ENCODE data around the gene MZF1.
A peak's percentile ranks its signal among the peaks of the same experiment; 100 is the strongest.

The MZF1 gene

GRCh38 chr19:58555920-58556621, 17.1 kb downstream of the MZF1 start:
- in situ Hi-C loops (cut with HindIII; ENCODE audit: low pct_ligation_motif_present, low sequenced_read_pairs) = no loop called here
- Histone ChIP-seq H3K36me3 (replicated peaks) (peaks cover 34% of the 10 kb centered on the region), H3K27ac (no peak overlapping the region), H3K4me3 (ENCODE audit: low read depth, low read length) (peak overlapping the region; percentile 12), H3K27me3 (replicated peaks) (no peaks in the 10 kb centered on the region)
- TF ChIP-seq CTCF (IDR thresholded peaks at IDR 0.05; ENCODE audit: low read depth, low read length, missing control alignments) = no peak
- no peak for DNase-seq

- Histone ChIP-seq H3K27ac (peak overlapping the region; percentile 81), H3K36me3 (replicated peaks) (peaks cover 41% of the 10 kb centered on the region), H3K27me3 (replicated peaks) (no peaks in the 10 kb centered on the region), H3K4me3 (ENCODE audit: low read depth, low read length) (peak overlapping the region; percentile 82)
- TF ChIP-seq CTCF (IDR thresholded peaks at IDR 0.05; ENCODE audit: low read depth, low read length, missing control alignments) = no peak
- in situ Hi-C loops (cut with HindIII; ENCODE audit: low pct_ligation_motif_present, low sequenced_read_pairs) = no loop called here
- DNase-seq = no peak
These were observed 17.7 kb downstream of the MZF1 start for GRCh38 chr19:58555369-58555885.

GRCh38 chr19:58554494-58555368, 18.4 kb downstream of the MZF1 start, which contains the start of gene CHMP2A:
Gene CHMP2A (minus strand): TSS chr19:58555105. CDS start chr19:58554212, 893 bp downstream.
- peak within 1 kb of the TSS; percentile 81 for H3K27ac ChIP-seq
- TF ChIP-seq CTCF (IDR thresholded peaks at IDR 0.05; ENCODE audit: low read depth, low read length, missing control alignments) = no peak
- in situ Hi-C loops (cut with HindIII; ENCODE audit: low pct_ligation_motif_present, low sequenced_read_pairs) = no loop called here
- peak within 1 kb of the TSS; percentile 82 for H3K4me3 ChIP-seq (ENCODE audit: low read depth, low read length)
- DNase-seq = peak; percentile 94
- no peaks in the 10 kb centered on the region for H3K27me3 ChIP-seq (replicated peaks)
- H3K36me3 ChIP-seq (replicated peaks) = peaks cover 48% of the 10 kb centered on the region

- H3K36me3 ChIP-seq (replicated peaks) = peaks cover 56% of the 10 kb centered on the region
- peak overlapping the region; percentile 82 for H3K4me3 ChIP-seq (ENCODE audit: low read depth, low read length)
- no peak for TF ChIP-seq CTCF (IDR thresholded peaks at IDR 0.05; ENCODE audit: low read depth, low read length, missing control alignments)
- in situ Hi-C loops (cut with HindIII; ENCODE audit: low pct_ligation_motif_present, low sequenced_read_pairs) = no loop called here
- peak overlapping the region; percentile 81 for H3K27ac ChIP-seq
- DNase-seq = no peak
- no peaks in the 10 kb centered on the region for H3K27me3 ChIP-seq (replicated peaks)
These were observed 19.2 kb downstream of the MZF1 start for GRCh38 chr19:58553799-58554493.

GRCh38 chr19:58552655-58553054, 20.5 kb downstream of the MZF1 start:
- Histone ChIP-seq H3K27me3 (replicated peaks) (no peaks in the 10 kb centered on the region), H3K36me3 (replicated peaks) (peaks cover 67% of the 10 kb centered on the region), H3K27ac (no peak overlapping the region), H3K4me3 (ENCODE audit: low read depth, low read length) (no peak overlapping the region)
- DNase-seq = no peak
- no peak for TF ChIP-seq CTCF (IDR thresholded peaks at IDR 0.05; ENCODE audit: low read depth, low read length, missing control alignments)
- in situ Hi-C loops (cut with HindIII; ENCODE audit: low pct_ligation_motif_present, low sequenced_read_pairs) = no loop called here
